MM.1S (cell line): ENCODE results near the gene PAQR9.
"Not testable (repeated sequence)": the region's sequence is repeated elsewhere in the genome, so short reads cannot be mapped to it uniquely, and the experiment has no call there.

Experiments used
- EZH2phosphoT487 ChIP-seq: fragments of 300-600 bp; sonication (generic); IDR thresholded peaks from 2 replicates; pipeline ENCODE4 v1.6.1; 2018; ENCODE audit warnings: antibody characterized with exemption, low read length
- TF ChIP-seq, protein P1 (sequence below): fragments of 300-600 bp; sonication (generic); IDR thresholded peaks from 2 replicates; pipeline ENCODE4 v1.5.1; 2016; ENCODE audit warnings: antibody characterized with exemption, low read length, mixed read lengths

GRCh38 chr3:142988221-142988620, 24.7 kb upstream of the PAQR9 start:
- TF ChIP-seq, protein P1, sequence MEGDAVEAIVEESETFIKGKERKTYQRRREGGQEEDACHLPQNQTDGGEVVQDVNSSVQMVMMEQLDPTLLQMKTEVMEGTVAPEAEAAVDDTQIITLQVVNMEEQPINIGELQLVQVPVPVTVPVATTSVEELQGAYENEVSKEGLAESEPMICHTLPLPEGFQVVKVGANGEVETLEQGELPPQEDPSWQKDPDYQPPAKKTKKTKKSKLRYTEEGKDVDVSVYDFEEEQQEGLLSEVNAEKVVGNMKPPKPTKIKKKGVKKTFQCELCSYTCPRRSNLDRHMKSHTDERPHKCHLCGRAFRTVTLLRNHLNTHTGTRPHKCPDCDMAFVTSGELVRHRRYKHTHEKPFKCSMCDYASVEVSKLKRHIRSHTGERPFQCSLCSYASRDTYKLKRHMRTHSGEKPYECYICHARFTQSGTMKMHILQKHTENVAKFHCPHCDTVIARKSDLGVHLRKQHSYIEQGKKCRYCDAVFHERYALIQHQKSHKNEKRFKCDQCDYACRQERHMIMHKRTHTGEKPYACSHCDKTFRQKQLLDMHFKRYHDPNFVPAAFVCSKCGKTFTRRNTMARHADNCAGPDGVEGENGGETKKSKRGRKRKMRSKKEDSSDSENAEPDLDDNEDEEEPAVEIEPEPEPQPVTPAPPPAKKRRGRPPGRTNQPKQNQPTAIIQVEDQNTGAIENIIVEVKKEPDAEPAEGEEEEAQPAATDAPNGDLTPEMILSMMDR, result not testable (repeated sequence)
- TF ChIP-seq EZH2phosphoT487, result not testable (repeated sequence)
